Hepatocyte (in vitro differentiated cells): ENCODE measurements around the gene CLEC12A.

Source experiments
- EZH2phosphoT487 ChIP-seq: fragments of 200-600 bp; sonication (generic); IDR thresholded peaks from one replicate; pipeline ENCODE4 v1.6.1; 2018; ENCODE audit warnings: antibody characterized with exemption, mild to moderate bottlenecking, low read depth, moderate library complexity; ENCODE audit not compliant: unreplicated experiment, severe bottlenecking
- TF ChIP-seq, protein P1 (sequence below): fragments of 200-600 bp; sonication (generic); IDR thresholded peaks from 2 replicates; pipeline ENCODE4 v1.5.1; 2016; ENCODE audit warnings: antibody characterized with exemption, mild to moderate bottlenecking; ENCODE audit not compliant: poor library complexity

DNA sequence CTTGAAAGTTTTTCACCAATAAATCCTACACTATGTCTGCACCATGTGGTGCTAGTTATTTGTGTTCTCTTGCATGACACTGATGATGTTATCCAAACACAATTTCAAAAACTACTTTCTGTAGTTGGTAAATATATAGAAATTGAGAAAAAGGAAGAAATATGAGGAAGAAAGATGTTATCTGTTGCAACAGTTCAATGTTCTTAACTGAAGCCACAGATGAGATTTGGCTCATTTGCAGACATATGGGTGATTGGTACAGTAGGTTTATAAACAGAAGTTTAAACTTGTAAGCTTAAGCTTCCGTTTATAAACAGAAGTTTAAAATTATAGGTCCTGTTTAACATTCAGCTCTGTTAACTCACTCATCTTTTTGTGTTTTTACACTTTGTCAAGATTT, at the start of gene CLEC12A:
- TF ChIP-seq, protein P1, sequence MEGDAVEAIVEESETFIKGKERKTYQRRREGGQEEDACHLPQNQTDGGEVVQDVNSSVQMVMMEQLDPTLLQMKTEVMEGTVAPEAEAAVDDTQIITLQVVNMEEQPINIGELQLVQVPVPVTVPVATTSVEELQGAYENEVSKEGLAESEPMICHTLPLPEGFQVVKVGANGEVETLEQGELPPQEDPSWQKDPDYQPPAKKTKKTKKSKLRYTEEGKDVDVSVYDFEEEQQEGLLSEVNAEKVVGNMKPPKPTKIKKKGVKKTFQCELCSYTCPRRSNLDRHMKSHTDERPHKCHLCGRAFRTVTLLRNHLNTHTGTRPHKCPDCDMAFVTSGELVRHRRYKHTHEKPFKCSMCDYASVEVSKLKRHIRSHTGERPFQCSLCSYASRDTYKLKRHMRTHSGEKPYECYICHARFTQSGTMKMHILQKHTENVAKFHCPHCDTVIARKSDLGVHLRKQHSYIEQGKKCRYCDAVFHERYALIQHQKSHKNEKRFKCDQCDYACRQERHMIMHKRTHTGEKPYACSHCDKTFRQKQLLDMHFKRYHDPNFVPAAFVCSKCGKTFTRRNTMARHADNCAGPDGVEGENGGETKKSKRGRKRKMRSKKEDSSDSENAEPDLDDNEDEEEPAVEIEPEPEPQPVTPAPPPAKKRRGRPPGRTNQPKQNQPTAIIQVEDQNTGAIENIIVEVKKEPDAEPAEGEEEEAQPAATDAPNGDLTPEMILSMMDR, result no peak
- no peak for TF ChIP-seq EZH2phosphoT487
